Fibroblast of pulmonary artery (primary cell): ENCODE data around the gene GRHL3.

Experiments
- DNase-seq: peaks from one replicate; pipeline ENCODE4 v3.0.0-alpha.2; 2010; ENCODE audit warnings: low read depth
- H3K4me3 ChIP-seq: replicated peaks from 2 replicates; pipeline ENCODE4 v1.5.1; 2011; ENCODE audit warnings: low read depth, mild to moderate bottlenecking, control low read depth, low read length, moderate library complexity
- CTCF ChIP-seq: IDR thresholded peaks from 2 replicates; pipeline ENCODE4 v1.5.1; 2011; ENCODE audit warnings: mild to moderate bottlenecking, control low read depth, low read length, inconsistent platforms; ENCODE audit errors: missing control alignments

Gene GRHL3

GRCh38 chr1:24389231-24389678, 70.1 kb downstream of the GRHL3 start:
- TF ChIP-seq CTCF = no peak

DNA sequence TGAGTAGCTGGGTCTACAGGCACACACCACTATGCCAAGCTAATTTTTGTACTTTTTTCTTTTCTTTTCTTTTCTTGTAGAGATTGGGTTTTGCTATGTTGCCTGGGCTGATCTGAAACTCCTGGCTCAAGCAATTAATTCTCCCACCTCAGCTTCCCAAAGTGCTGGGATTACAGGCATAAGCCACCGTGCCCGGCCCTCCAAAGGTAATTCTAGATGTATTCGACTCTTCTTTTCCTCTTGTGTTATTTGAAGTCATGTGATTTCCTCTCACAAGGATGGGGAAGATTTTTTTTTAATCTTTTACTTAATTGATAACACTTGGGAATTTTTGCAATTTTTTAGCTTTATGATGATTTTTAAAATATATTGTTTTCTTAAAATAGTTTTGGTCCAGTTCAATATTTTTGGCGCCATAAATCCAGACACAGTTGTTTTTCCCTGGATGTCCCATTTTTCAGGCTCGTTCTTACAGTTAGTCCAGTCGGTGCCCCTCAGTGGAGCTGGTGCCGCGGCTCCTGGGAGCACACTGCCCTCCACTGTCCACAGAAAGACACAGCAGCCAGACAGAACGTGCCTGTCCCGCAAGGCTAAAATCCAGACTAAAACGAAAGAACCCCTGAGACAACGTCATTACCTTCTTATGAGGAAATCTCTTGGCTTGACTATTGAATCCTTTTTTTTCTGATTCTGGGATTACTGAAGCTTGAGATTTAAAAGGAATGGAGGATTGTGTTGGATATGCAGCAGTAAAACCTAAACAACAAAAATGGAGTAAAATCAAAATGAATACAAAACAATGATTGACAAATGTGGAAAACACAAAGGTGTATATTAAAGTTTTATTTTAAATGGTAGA, 72.0 kb downstream of the GRHL3 start:
- DNase-seq = peak; percentile 93
- no peak overlapping the region for H3K4me3 ChIP-seq

More at GRCh38 chr1:24389231-24389678, 70.1 kb downstream of the GRHL3 start:
- DNase-seq = no peak
- no peak overlapping the region for H3K4me3 ChIP-seq

GRCh38 chr1:24391882-24392603, 72.9 kb downstream of the GRHL3 start:
- no peak overlapping the region for H3K4me3 ChIP-seq
- DNase-seq = peak; percentile 67
- TF ChIP-seq CTCF = peak; percentile 89

More for the DNA sequence above, 72.0 kb downstream of the GRHL3 start:
- peak; percentile 98 for TF ChIP-seq CTCF

GRCh38 chr1:24392604-24392946, 73.4 kb downstream of the GRHL3 start:
- no peak for TF ChIP-seq CTCF
- H3K4me3 ChIP-seq = no peak overlapping the region
- no peak for DNase-seq

GRCh38 chr1:24392982-24393650, 74.0 kb downstream of the GRHL3 start:
- no peak overlapping the region for H3K4me3 ChIP-seq
- no peak for DNase-seq
- TF ChIP-seq CTCF = no peak

GRCh38 chr1:24393892-24394291, 74.7 kb downstream of the GRHL3 start:
- no peak overlapping the region for H3K4me3 ChIP-seq
- peak; percentile 62 for DNase-seq
- no peak for TF ChIP-seq CTCF
